HepG2 (cell line): Measurements from ENCODE around the gene ZG16. TPM values are rescaled to one million over a fixed set of nuclear protein-coding genes. Genes with fewer than 3 reads are reported as not detected.

Source experiments
- CHD2 ChIP-seq: IDR thresholded peaks from 2 replicates; pipeline ENCODE4 v1.6.1; 2011; ENCODE audit warnings: low read depth, low read length, improper control_type of control experiment
- CREB1 ChIP-seq, 2 experiments: fragments of 450-650 bp in 1 of 2; IDR thresholded peaks; 2 replicates each; pipeline ENCODE4 v1.6.1; 2016 to 2017; ENCODE audit warnings: control low read depth in 1 of 2, mild to moderate bottlenecking in 1 of 2, missing compliant biosample characterization in 1 of 2, missing genetic modification characterization in 1 of 2
- CSRNP2 ChIP-seq: sonication (generic); formaldehyde crosslinking; conservative IDR thresholded peaks from 2 replicates; pipeline ENCODE4 v1.8.0; 2022; ENCODE audit warnings: low read depth, missing genetic modification reagents
- DMAP1 ChIP-seq: IDR thresholded peaks from 2 replicates; pipeline ENCODE4 v1.6.1; 2016
- DPF2 ChIP-seq: sonication (generic); formaldehyde crosslinking; IDR thresholded peaks from 2 replicates; pipeline ENCODE4 v1.4.0; 2020; ENCODE audit warnings: mild to moderate bottlenecking, low read depth, missing genetic modification reagents, borderline replicate concordance
- ELF1 ChIP-seq: sonication (generic); formaldehyde crosslinking; IDR thresholded peaks from 2 replicates; pipeline ENCODE4 v1.4.0; 2020; ENCODE audit warnings: missing genetic modification reagents
- ESRRA ChIP-seq: sonication (generic); formaldehyde crosslinking; IDR thresholded peaks from 2 replicates; pipeline ENCODE4 v1.5.1; 2020; ENCODE audit warnings: mild to moderate bottlenecking, low read depth, missing genetic modification reagents
- GATAD2A ChIP-seq: IDR thresholded peaks from 2 replicates; pipeline ENCODE4 v1.6.1; 2016
- HMG20A ChIP-seq: IDR thresholded peaks from 2 replicates; pipeline ENCODE4 v1.6.1; 2016; ENCODE audit warnings: borderline replicate concordance
- ISL2 ChIP-seq: sonication (generic); formaldehyde crosslinking; IDR thresholded peaks from 2 replicates; pipeline ENCODE4 v1.5.0; 2020; ENCODE audit warnings: missing genetic modification reagents
- KDM4B ChIP-seq: sonication (generic); formaldehyde crosslinking; IDR thresholded peaks from 2 replicates; pipeline ENCODE4 v1.4.0; 2020; ENCODE audit warnings: missing genetic modification reagents
- MXD3 ChIP-seq: IDR thresholded peaks from 2 replicates; pipeline ENCODE4 v1.6.1; 2016; ENCODE audit warnings: mild to moderate bottlenecking, missing biosample characterization, missing genetic modification reagents
- NR3C1 ChIP-seq: sonication (generic); formaldehyde crosslinking; IDR thresholded peaks from 2 replicates; pipeline ENCODE4 v1.4.0; 2020; ENCODE audit warnings: missing genetic modification reagents
- PCBP2 ChIP-seq: fragments of 200-400 bp; formaldehyde crosslinking; optimal IDR thresholded peaks from 2 replicates; pipeline ENCODE3; 2018; ENCODE audit warnings: low read length, low read depth; ENCODE audit not compliant: poor library complexity, severe bottlenecking
- REPIN1 ChIP-seq: sonication (generic); formaldehyde crosslinking; IDR thresholded peaks from 2 replicates; pipeline ENCODE4 v1.8.0; 2022; ENCODE audit warnings: missing genetic modification reagents, low read depth, mild to moderate bottlenecking, borderline replicate concordance
- SNAI1 ChIP-seq: sonication (generic); formaldehyde crosslinking; IDR thresholded peaks from 2 replicates; pipeline ENCODE4 v1.5.0; 2020; ENCODE audit warnings: mild to moderate bottlenecking, missing genetic modification reagents, borderline replicate concordance
- SP4 ChIP-seq: sonication (generic); formaldehyde crosslinking; IDR thresholded peaks from 2 replicates; pipeline ENCODE4 v1.8.1; 2023; ENCODE audit warnings: mild to moderate bottlenecking, missing genetic modification reagents
- THAP11 ChIP-seq: IDR thresholded peaks from 2 replicates; pipeline ENCODE4 v1.6.1; 2016; ENCODE audit warnings: missing biosample characterization, missing genetic modification reagents
- ZFP41 ChIP-seq: sonication (generic); formaldehyde crosslinking; IDR thresholded peaks from 2 replicates; pipeline ENCODE4 v1.4.0; 2020; ENCODE audit warnings: mild to moderate bottlenecking, missing genetic modification reagents, borderline replicate concordance
- ZNF160 ChIP-seq: sonication (generic); formaldehyde crosslinking; IDR thresholded peaks from 2 replicates; pipeline ENCODE4 v1.8.0; 2022; ENCODE audit warnings: mild to moderate bottlenecking, inconsistent platforms, missing genetic modification reagents
- ZNF207 ChIP-seq: fragments of 450-650 bp; IDR thresholded peaks from 2 replicates; pipeline ENCODE4 v1.6.1; 2016; ENCODE audit warnings: antibody characterized with exemption, borderline replicate concordance
- ZNF235 ChIP-seq: sonication (generic); formaldehyde crosslinking; IDR thresholded peaks from 2 replicates; pipeline ENCODE4 v1.8.1; 2023; ENCODE audit warnings: mild to moderate bottlenecking, missing genetic modification reagents, borderline replicate concordance
- ZNF251 ChIP-seq: sonication (generic); formaldehyde crosslinking; IDR thresholded peaks from 2 replicates; pipeline ENCODE4 v1.9.0; 2021; ENCODE audit warnings: mild to moderate bottlenecking, missing genetic modification reagents
- ZNF263 ChIP-seq: sonication (generic); formaldehyde crosslinking; IDR thresholded peaks from 2 replicates; pipeline ENCODE4 v1.4.0; 2020; ENCODE audit warnings: missing genetic modification reagents
- ZNF275 ChIP-seq: sonication (generic); formaldehyde crosslinking; IDR thresholded peaks from 2 replicates; pipeline ENCODE4 v1.8.0; 2022; ENCODE audit warnings: missing genetic modification reagents, mild to moderate bottlenecking, inconsistent platforms, borderline replicate concordance
- ZNF280B ChIP-seq: sonication (generic); formaldehyde crosslinking; IDR thresholded peaks from 2 replicates; pipeline ENCODE4 v1.5.0; 2020; ENCODE audit warnings: missing genetic modification reagents, mild to moderate bottlenecking, borderline replicate concordance
- ZNF737 ChIP-seq: sonication (generic); formaldehyde crosslinking; IDR thresholded peaks from 2 replicates; pipeline ENCODE4 v1.5.0; 2020; ENCODE audit warnings: missing genetic modification reagents, mild to moderate bottlenecking, borderline replicate concordance
- polyA plus RNA-seq, 8 experiments: library from polyadenylated mRNA; depleted of rRNA in 3 of 8; stranded (reverse) in 7 of 8; unstranded in 1 of 8; fragments of >200 nt; fragmentation: Illumina TruSeq in 4 of 8; extraction: Trizol in 4 of 8; gene quantifications; 2 replicates each; pipeline versions ENCODE4 v1.2.1 to v1.2.3, GENCODE V29; 2011 to 2016; ENCODE audit warnings: low read depth in 4 of 8, missing spikeins in 1 of 8, mixed read lengths in 1 of 8; ENCODE audit not compliant: insufficient read depth in 1 of 8
- total RNA-seq, 5 experiments: library from RNA; depleted of rRNA; stranded (reverse); fragments of >200 nt; fragmentation: Illumina TruSeq; extraction: Trizol; gene quantifications; 2 replicates each; pipeline ENCODE4 v1.2.3, GENCODE V29; 2016; ENCODE audit warnings: low read depth in 1 of 5

Gene ZG16
- total and polyA plus RNA-seq, 2 of the 13 experiments (the other 11 are each of a cell fraction or from before 2014, with no cell fraction given) = 0.04 to 0.07 TPM

GRCh38 chr16:29806641-29807425, 28.8 kb downstream of the ZG16 start (continued):
- TF ChIP-seq ZNF280B (CRISPR knock-in tag) (0 out of 2 replicates have a peak, but pooled peaks have one; percentile 34), THAP11 (CRISPR knock-in tag) (no peak), CHD2 (no peak), ZNF263 (CRISPR knock-in tag) (0 out of 2 replicates have a peak, but pooled peaks have one; percentile 20), REPIN1 (CRISPR knock-in tag) (no peak), ZNF275 (CRISPR knock-in tag) (no peak), ZNF160 (0 out of 2 replicates have a peak, but pooled peaks have one; percentile 22), CREB1 (IDR thresholded peaks at IDR 0.05) (no peak), CREB1 (CRISPR knock-in tag; IDR thresholded peaks at IDR 0.05) (no peak), ISL2 (CRISPR knock-in tag) (no peak), DMAP1 (CRISPR knock-in tag) (no peak), SP4 (CRISPR knock-in tag) (no peak; the same call in 1 of the 2 replicates), ZNF235 (no peak), GATAD2A (CRISPR knock-in tag) (no peak), KDM4B (CRISPR knock-in tag) (0 out of 2 replicates have a peak, but pooled peaks have one; percentile 50), HMG20A (CRISPR knock-in tag) (no peak), MXD3 (no peak), ZNF737 (CRISPR knock-in tag) (no peak), ESRRA (CRISPR knock-in tag) (no peak), SNAI1 (CRISPR knock-in tag) (no peak), PCBP2 (no peak), ZFP41 (CRISPR knock-in tag) (no peak), NR3C1 (no peak), DPF2 (CRISPR knock-in tag) (no peak), ZNF207 (no peak), ZNF251 (CRISPR knock-in tag) (no peak), CSRNP2 (CRISPR knock-in tag) (no peak), ELF1 (CRISPR knock-in tag) (no peak)
